Ascending aorta (tissue), 2 donors: ENCODE measurements around the gene SVOP. TPM values are rescaled to one million over a fixed set of nuclear protein-coding genes. Genes with fewer than 3 reads are reported as not detected.

Experiments
- DNase-seq, 2 donors: peaks; one replicate each; pipeline ENCODE4 v3.0.0-alpha.2; 2019; ENCODE audit warnings: low spot score in 2 of 2
- H3K27ac ChIP-seq, 2 donors: fragments of 200-600 bp; sonication (generic); one replicate each; pipeline ENCODE4 v1.5.1; 2016 to 2017; ENCODE audit warnings: mild to moderate bottlenecking in 1 of 2
- H3K27me3 ChIP-seq: fragments of 200-600 bp; sonication (generic); one replicate; pipeline ENCODE4 v1.5.1; 2017
- H3K36me3 ChIP-seq, 2 donors: fragments of 200-600 bp; sonication (generic); one replicate each; pipeline ENCODE4 v1.5.1; 2016
- H3K4me1 ChIP-seq, 2 donors: fragments of 200-600 bp; sonication (generic); one replicate each; pipeline ENCODE4 v1.5.1; 2016 to 2017; ENCODE audit warnings: mild to moderate bottlenecking in 1 of 2
- H3K4me3 ChIP-seq, 2 donors: fragments of 200-600 bp; sonication (generic); one replicate each; pipeline ENCODE4 v1.5.1; 2016 to 2017; ENCODE audit warnings: mild to moderate bottlenecking in 1 of 2
- H3K9me3 ChIP-seq, 2 donors: fragments of 200-600 bp; sonication (generic); one replicate each; pipeline ENCODE4 v1.5.1; 2016
- CTCF ChIP-seq, 3 experiments: fragments of 200-600 bp in 2 of 3; fragments of 450-650 bp in 1 of 3; sonication (generic) in 2 of 3; IDR thresholded peaks; one replicate each; pipeline ENCODE4 v1.5.1; 2016 to 2019; ENCODE audit warnings: antibody characterized with exemption in 3 of 3, mild to moderate bottlenecking in 1 of 3, moderate library complexity in 1 of 3
- intact Hi-C: fragments of 100-400 bp; cut with DNase I; formaldehyde crosslinking; loops from one replicate; pipeline ENCODE4 v1.15.1; 2023
- total RNA-seq: library from RNA; depleted of rRNA; stranded (reverse); fragments of >200 nt; gene quantifications from one replicate; pipeline ENCODE4 v1.1.0, GENCODE V29; 2016

The SVOP gene
- total RNA-seq, 1 donor from 2014 or later = not detected

GRCh38 chr12:108967869-108968540 is 52.9 kb downstream of the SVOP start:
- no peaks in the 10 kb centered on the region for H3K36me3 ChIP-seq
- no peak for TF ChIP-seq CTCF (IDR thresholded peaks at IDR 0.05)
- intact Hi-C loops = no loop called here
- no peak overlapping the region for H3K27ac ChIP-seq
- no peaks in the 10 kb centered on the region for H3K27me3 ChIP-seq
- DNase-seq = no peak
- H3K4me3 ChIP-seq = no peak overlapping the region
- H3K9me3 ChIP-seq = no peaks in the 10 kb centered on the region
- no peaks in the 10 kb centered on the region for H3K4me1 ChIP-seq

GRCh38 chr12:108966378-108967151 is 54.3 kb downstream of the SVOP start:
- no peak overlapping the region for H3K27ac ChIP-seq
- no peaks in the 10 kb centered on the region for H3K36me3 ChIP-seq
- H3K9me3 ChIP-seq = no peaks in the 10 kb centered on the region
- no peaks in the 10 kb centered on the region for H3K27me3 ChIP-seq
- intact Hi-C loops = no loop called here
- H3K4me1 ChIP-seq = no peaks in the 10 kb centered on the region
- TF ChIP-seq CTCF (IDR thresholded peaks at IDR 0.05) = no peak
- no peak overlapping the region for H3K4me3 ChIP-seq
- no peak for DNase-seq

GRCh38 chr12:108965886-108966285 is 55.0 kb downstream of the SVOP start:
- no peak for TF ChIP-seq CTCF (IDR thresholded peaks at IDR 0.05)
- Histone ChIP-seq H3K4me3 (no peak overlapping the region), H3K27ac (no peak overlapping the region), H3K4me1 (no peaks in the 10 kb centered on the region), H3K9me3 (no peaks in the 10 kb centered on the region), H3K27me3 (no peaks in the 10 kb centered on the region), H3K36me3 (no peaks in the 10 kb centered on the region)
- DNase-seq = no peak
- intact Hi-C loops = no loop called here

GRCh38 chr12:108964371-108965352 is 56.2 kb downstream of the SVOP start:
- intact Hi-C loops = no loop called here
- H3K36me3 ChIP-seq = no peaks in the 10 kb centered on the region
- no peak overlapping the region for H3K27ac ChIP-seq
- H3K9me3 ChIP-seq = no peaks in the 10 kb centered on the region
- H3K4me1 ChIP-seq = no peaks in the 10 kb centered on the region
- no peaks in the 10 kb centered on the region for H3K27me3 ChIP-seq
- no peak for DNase-seq
- no peak overlapping the region for H3K4me3 ChIP-seq
- no peak for TF ChIP-seq CTCF (IDR thresholded peaks at IDR 0.05)

GRCh38 chr12:108962256-108962655 is 58.6 kb downstream of the SVOP start:
- no peak for TF ChIP-seq CTCF (IDR thresholded peaks at IDR 0.05)
- no peaks in the 10 kb centered on the region for H3K9me3 ChIP-seq
- intact Hi-C loops = no loop called here
- no peak overlapping the region for H3K4me3 ChIP-seq
- no peak for DNase-seq
- no peaks in the 10 kb centered on the region for H3K27me3 ChIP-seq
- no peaks in the 10 kb centered on the region for H3K4me1 ChIP-seq
- no peak overlapping the region for H3K27ac ChIP-seq
- no peaks in the 10 kb centered on the region for H3K36me3 ChIP-seq
